Fibroblast of lung (primary cell): ENCODE data around the gene SLC5A12. TPM values are rescaled to one million over a fixed set of nuclear protein-coding genes. Genes with fewer than 3 reads are reported as not detected.

Source experiments
- DNase-seq, 2 donors: peaks; one replicate each; pipeline versions ENCODE4 v3.0.0 to v3.0.0-alpha.2; 2010; ENCODE audit warnings: low read depth in 2 of 2
- H2AFZ ChIP-seq: 2 replicates; pipeline ENCODE4 v1.5.1; 2012; ENCODE audit warnings: low read length, control low read depth, inconsistent platforms
- H3K27ac ChIP-seq: 2 replicates; pipeline ENCODE4 v1.5.1; 2011; ENCODE audit warnings: low read length, control low read depth; ENCODE audit not compliant: insufficient read depth
- H3K27me3 ChIP-seq: 2 replicates; pipeline ENCODE4 v1.5.1; 2011; ENCODE audit warnings: mild to moderate bottlenecking, low read length; ENCODE audit not compliant: control insufficient read depth, insufficient read depth
- H3K36me3 ChIP-seq: 2 replicates; pipeline ENCODE4 v1.5.1; 2011; ENCODE audit warnings: low read length; ENCODE audit not compliant: control insufficient read depth, insufficient read depth
- H3K4me1 ChIP-seq: 2 replicates; pipeline ENCODE4 v1.5.1; 2011; ENCODE audit warnings: low read length; ENCODE audit not compliant: control insufficient read depth, insufficient read depth; ENCODE audit errors: extremely low read depth
- H3K4me2 ChIP-seq: 2 replicates; pipeline ENCODE4 v1.5.1; 2011; ENCODE audit warnings: low read length, control low read depth; ENCODE audit not compliant: insufficient read depth; ENCODE audit errors: extremely low read depth
- H3K4me3 ChIP-seq, 4 experiments: fragments of 200-600 bp in 1 of 4; sonication (generic) in 1 of 4; replicated peaks in 1 of 4; 2 replicates each; pipeline ENCODE4 v1.5.1; 2011 to 2016; ENCODE audit warnings: low read length in 4 of 4, low read depth in 3 of 4, mild to moderate bottlenecking in 3 of 4, control low read depth in 2 of 4, inconsistent platforms in 1 of 4, mixed read lengths in 1 of 4; ENCODE audit not compliant: insufficient read depth in 1 of 4; ENCODE audit errors: control extremely low read depth in 1 of 4
- H3K79me2 ChIP-seq: 2 replicates; pipeline ENCODE4 v1.5.1; 2012; ENCODE audit warnings: mild to moderate bottlenecking, low read length, inconsistent platforms; ENCODE audit not compliant: control insufficient read depth, insufficient read depth
- H3K9ac ChIP-seq: 2 replicates; pipeline ENCODE4 v1.5.1; 2011; ENCODE audit warnings: mild to moderate bottlenecking, low read length, control low read depth; ENCODE audit not compliant: insufficient read depth
- H3K9me3 ChIP-seq: 2 replicates; pipeline ENCODE4 v1.5.1; 2012; ENCODE audit warnings: low read depth, low read length; ENCODE audit not compliant: control insufficient read depth, insufficient read depth
- H4K20me1 ChIP-seq: 2 replicates; pipeline ENCODE4 v1.5.1; 2011; ENCODE audit warnings: low read length; ENCODE audit not compliant: control insufficient read depth, insufficient read depth; ENCODE audit errors: extremely low read depth
- EZH2 ChIP-seq: IDR thresholded peaks from 2 replicates; pipeline ENCODE4 v1.5.1; 2012; ENCODE audit warnings: low read length, control low read depth, mild to moderate bottlenecking; ENCODE audit errors: missing control alignments
- polyA plus RNA-seq, 2 donors: library from polyadenylated mRNA; depleted of rRNA in 1 of 2; stranded (reverse) in 1 of 2; unstranded in 1 of 2; fragments of >200 nt; gene quantifications; 2 replicates each; pipeline ENCODE4 v1.2.1, GENCODE V29; 2011 to 2012; ENCODE audit warnings: missing spikeins in 1 of 2
- total RNA-seq: library from RNA; depleted of rRNA; stranded (reverse); fragments of >200 nt; gene quantifications from 2 replicates; pipeline ENCODE4 v1.2.1, GENCODE V29; 2014
- TF ChIP-seq, protein P1 (sequence below), 2 donors: IDR thresholded peaks in 1 of 2; conservative IDR thresholded peaks in 1 of 2; 1 replicate in 1 of 2; 2 replicates in 1 of 2; pipeline ENCODE4 v1.5.1; 2011 to 2012; ENCODE audit warnings: low read length in 2 of 2, control low read depth in 1 of 2, inconsistent platforms in 1 of 2, low read depth in 1 of 2, mild to moderate bottlenecking in 1 of 2

The SLC5A12 gene
- total and polyA plus RNA-seq, 2 donors (not counting 1 experiment from before 2014, with no cell fraction given), result under 0.01 to 0.03 TPM

DNA sequence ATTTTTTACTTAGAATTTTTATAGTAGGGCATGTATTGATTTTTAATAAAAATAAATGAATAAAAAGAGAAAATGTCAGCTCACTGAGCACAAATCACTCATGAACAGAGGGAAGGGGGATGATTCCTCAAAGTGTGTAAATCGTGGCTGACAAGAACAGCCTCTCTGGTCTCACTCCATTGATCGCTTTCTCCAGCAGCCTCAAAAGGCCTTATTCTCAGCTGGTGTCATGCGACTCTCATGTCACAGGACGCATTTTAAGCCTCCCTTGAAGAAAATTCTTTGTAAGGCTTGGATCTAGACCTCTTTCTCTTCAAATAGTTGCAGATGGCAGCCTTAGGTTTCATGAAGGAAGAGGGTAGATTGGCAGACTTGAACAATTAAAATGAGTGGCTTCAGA, 33.9 kb upstream of the SLC5A12 start:
- Histone ChIP-seq H3K9me3 (no peaks in the 10 kb centered on the region), H3K79me2 (no peaks in the 10 kb centered on the region), H3K36me3 (no peaks in the 10 kb centered on the region), H3K27ac (no peak overlapping the region), H3K4me2 (no peak overlapping the region), H3K27me3 (no peaks in the 10 kb centered on the region), H3K9ac (no peak overlapping the region), H4K20me1 (no peaks in the 10 kb centered on the region), H2AFZ (no peak overlapping the region), H3K4me1 (no peaks in the 10 kb centered on the region), H3K4me3 (no peak overlapping the region)
- DNase-seq, result no peak
- no peak for TF ChIP-seq EZH2
- TF ChIP-seq, protein P1, sequence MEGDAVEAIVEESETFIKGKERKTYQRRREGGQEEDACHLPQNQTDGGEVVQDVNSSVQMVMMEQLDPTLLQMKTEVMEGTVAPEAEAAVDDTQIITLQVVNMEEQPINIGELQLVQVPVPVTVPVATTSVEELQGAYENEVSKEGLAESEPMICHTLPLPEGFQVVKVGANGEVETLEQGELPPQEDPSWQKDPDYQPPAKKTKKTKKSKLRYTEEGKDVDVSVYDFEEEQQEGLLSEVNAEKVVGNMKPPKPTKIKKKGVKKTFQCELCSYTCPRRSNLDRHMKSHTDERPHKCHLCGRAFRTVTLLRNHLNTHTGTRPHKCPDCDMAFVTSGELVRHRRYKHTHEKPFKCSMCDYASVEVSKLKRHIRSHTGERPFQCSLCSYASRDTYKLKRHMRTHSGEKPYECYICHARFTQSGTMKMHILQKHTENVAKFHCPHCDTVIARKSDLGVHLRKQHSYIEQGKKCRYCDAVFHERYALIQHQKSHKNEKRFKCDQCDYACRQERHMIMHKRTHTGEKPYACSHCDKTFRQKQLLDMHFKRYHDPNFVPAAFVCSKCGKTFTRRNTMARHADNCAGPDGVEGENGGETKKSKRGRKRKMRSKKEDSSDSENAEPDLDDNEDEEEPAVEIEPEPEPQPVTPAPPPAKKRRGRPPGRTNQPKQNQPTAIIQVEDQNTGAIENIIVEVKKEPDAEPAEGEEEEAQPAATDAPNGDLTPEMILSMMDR (conservative IDR thresholded peaks at IDR 0.05 in 1 of 2, IDR thresholded peaks at IDR 0.05 in 1 of 2; ENCODE audit: low read depth in 1 of 2, low read length in 2 of 2), result no peak

DNA sequence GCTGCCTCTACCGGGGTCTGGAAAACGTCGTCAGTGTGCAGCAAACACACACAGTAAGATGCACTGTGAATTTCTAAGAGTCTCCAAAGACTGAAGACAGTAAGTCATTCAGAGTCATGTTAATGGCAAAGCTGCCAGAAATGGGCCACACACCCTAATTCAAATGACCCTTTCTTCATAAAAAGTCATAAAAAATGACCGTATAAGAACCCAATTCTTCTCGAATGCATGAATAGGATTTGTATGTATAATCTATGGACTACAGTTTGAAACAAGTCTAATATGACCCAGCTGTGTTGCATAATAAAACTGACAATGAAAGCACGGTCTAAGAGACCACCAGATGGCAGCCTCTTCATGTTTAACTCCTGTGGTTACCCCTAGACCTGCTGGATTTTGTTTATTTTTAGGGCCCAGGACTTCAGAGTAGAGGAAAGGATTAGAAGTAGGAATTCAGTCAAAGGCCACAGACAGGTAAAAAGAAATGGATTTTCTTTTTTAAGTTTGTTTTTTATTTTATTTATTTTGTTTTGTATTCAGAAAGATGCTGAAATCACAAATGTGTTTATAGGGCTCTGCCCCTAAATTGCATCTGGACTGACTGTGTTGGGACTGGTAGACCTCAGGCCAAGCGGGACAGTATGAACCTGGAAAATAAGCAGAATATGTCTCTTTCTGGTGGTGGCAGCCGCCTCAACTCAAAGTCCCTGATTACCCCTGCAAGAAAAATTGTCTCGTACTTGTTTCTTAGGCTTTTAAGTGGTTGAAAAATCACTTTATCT, 32.1 kb upstream of the SLC5A12 start:
- no peak overlapping the region for H3K9ac ChIP-seq
- no peak overlapping the region for H2AFZ ChIP-seq
- H3K4me1 ChIP-seq, result no peaks in the 10 kb centered on the region
- no peaks in the 10 kb centered on the region for H4K20me1 ChIP-seq
- H3K79me2 ChIP-seq, result no peaks in the 10 kb centered on the region
- TF ChIP-seq, protein P1 (conservative IDR thresholded peaks at IDR 0.05 in 1 of 2, IDR thresholded peaks at IDR 0.05 in 1 of 2; ENCODE audit: low read depth in 1 of 2, low read length in 2 of 2), result peak; percentile 74 to 76
- no peak for TF ChIP-seq EZH2
- H3K36me3 ChIP-seq, result no peaks in the 10 kb centered on the region
- no peak overlapping the region for H3K4me3 ChIP-seq
- no peaks in the 10 kb centered on the region for H3K9me3 ChIP-seq
- H3K4me2 ChIP-seq, result no peak overlapping the region
- H3K27ac ChIP-seq, result no peak overlapping the region
- H3K27me3 ChIP-seq, result no peaks in the 10 kb centered on the region
- peak; percentile 61 to 86 for DNase-seq

DNA sequence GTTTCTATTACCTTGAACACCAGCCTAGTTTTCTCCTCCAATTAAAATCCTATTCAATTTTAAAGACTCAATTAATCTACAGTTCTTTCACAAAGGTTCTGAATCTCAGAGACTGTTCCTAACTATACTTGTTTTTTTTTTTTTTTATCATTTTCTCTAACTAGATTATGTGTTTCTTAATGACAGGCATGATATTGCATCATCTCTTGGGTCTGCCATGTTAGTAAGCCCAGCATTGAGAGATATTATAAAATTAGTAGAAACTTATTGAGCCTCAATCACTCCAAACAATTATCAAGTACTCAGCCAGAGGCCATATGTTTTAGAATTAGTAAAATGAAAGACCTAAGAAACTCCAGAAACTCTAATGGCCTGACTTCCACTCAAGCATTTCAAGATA, 28.1 kb upstream of the SLC5A12 start:
- no peak overlapping the region for H3K4me2 ChIP-seq
- no peak for DNase-seq
- no peaks in the 10 kb centered on the region for H4K20me1 ChIP-seq
- no peak overlapping the region for H3K27ac ChIP-seq
- TF ChIP-seq, protein P1 (conservative IDR thresholded peaks at IDR 0.05 in 1 of 2, IDR thresholded peaks at IDR 0.05 in 1 of 2; ENCODE audit: low read depth in 1 of 2, low read length in 2 of 2), result no peak
- no peak for TF ChIP-seq EZH2
- H3K4me3 ChIP-seq, result no peak overlapping the region
- no peaks in the 10 kb centered on the region for H3K36me3 ChIP-seq
- no peaks in the 10 kb centered on the region for H3K4me1 ChIP-seq
- no peaks in the 10 kb centered on the region for H3K79me2 ChIP-seq
- no peaks in the 10 kb centered on the region for H3K9me3 ChIP-seq
- H3K27me3 ChIP-seq, result no peaks in the 10 kb centered on the region
- no peak overlapping the region for H3K9ac ChIP-seq
- H2AFZ ChIP-seq, result no peak overlapping the region
